GM21526 (cell line): ENCODE measurements around the gene WDR3.

Source experiments
- ATAC-seq: cut with Tn5 transposase; IDR thresholded peaks from one replicate; pipeline ENCODE4 v1.9.1; 2021; ENCODE audit warnings: moderate library complexity; ENCODE audit not compliant: unreplicated experiment, low FRiP score

The WDR3 gene

DNA sequence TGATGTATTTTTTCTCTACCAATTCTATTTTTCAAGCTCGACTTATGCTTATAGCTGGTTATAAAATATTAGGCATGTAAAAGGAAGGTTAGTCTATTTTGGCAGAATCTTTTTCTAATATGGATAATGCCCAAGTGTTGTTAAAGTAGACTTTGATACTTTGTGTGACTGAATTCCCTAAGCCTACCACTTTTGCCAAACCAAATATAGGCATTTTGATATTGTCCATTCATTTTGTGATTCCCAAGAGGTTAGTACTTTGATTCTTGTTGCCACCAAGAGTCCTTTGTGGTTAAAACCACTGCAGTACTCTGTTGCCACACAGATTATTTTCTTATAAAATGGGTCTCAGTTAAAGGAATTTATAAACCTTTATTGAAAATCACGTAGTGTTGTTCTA, 4.2 kb downstream of the WDR3 start:
- no peak for ATAC-seq

DNA sequence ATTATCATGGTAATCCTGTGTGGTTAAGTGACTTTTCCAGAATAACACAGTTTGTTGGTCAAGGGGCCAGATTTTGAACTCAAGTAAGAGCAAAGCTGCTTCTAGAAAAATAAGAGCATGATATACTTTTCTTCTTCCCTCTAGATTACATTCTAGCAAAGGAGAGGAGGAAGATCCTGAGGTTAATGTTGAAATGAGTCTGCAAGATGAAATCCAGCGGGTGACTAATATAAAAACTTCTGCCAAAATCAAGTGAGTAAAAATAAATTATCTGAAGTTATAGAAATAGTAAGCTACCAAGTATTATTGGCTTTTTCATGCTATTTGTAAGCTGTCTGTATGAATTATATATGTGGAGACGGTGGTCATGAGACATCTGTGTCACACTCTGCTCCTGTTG, 12.8 kb downstream of the WDR3 start:
- ATAC-seq = no peak

DNA sequence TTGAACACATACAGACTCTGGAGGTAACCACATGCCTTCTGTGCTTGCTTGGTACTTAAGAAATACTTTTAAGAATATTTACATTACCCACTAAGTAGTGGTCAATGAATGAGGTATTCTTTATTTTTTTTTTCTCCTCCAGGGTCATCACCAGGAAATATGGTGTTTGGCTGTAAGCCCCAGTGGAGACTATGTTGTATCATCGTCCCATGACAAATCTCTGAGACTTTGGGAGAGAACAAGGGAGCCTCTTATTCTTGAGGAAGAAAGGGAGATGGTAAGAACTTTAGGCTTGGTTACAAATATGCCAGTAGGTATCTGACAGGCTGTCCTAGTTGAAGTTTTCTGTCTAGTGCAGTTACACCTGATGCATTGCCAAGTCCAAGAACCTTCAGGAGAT, 22.8 kb downstream of the WDR3 start:
- no peak for ATAC-seq

DNA sequence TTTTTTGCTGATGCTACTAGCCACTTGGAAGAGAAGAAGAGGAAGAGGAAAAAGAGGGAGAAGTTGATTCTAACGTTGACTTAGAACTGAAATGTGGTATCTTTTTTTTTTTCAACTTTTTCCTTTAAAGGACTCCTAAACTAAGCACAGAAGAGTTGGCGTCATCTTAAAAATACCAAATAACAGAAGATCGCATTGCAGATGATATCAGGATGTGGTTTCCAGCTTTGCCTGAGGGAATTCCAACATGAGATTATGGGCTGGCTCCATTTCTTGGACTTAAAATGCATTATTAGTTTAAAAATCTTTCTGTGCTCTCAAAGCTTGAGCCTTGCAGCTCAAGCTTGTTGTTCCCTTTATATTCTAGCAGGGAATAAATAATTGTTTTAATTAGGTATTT, 29.8 kb downstream of the WDR3 start:
- no peak for ATAC-seq

DNA sequence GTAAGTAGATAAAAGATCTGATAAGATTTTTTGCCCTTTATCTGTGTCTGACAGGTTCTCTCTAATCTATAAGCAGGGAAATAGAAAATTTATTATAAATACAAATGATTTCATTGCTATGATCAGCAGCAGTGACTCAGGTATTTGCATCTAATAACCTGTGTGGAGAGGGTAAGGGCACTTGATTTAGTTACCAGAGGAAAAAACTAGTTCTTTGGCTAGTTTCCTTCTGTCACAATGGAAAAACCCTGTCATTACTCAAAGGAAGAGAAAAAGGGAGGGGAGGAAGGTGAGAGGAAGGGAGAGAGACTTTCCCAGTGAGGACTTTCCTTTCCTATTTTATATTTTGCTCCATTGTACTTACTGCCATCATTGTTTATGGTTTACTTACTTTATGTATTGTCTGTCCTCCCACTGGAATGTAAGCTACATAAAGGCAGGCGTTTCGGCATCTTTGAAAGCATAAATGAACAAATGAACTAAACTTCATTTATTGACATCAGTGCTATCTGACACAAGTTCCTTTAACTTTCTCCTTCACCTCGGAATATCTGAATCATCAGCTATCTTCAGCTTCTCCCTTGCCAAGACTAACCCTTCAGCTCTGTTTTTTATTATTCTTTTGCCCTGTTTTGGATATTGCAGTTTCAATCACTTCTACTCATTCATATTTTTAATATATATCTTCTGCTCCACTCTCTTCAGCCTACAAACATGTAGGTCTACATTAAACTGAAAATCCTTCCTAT, 34.9 kb downstream of the WDR3 start:
- ATAC-seq = no peak

DNA sequence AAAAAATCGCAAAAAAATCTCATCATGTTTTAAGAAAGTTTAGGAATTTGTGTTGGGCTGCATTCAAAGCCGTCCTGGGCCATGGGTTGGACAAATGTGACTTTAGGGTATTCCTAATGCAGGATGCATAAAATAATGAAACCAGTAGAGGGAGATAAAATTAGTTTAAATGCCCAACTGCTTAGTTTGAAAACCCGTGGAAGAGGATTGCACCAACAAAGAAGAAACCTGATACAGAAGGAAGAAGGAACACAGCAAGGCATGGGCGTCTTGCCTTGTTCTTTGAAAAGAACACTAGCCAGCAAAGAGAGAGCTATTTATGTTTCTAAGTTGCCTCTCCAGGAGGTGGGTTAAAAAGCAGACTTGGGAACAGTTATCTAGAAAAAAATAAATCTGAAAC, 37.9 kb downstream of the WDR3 start:
- ATAC-seq = no peak

DNA sequence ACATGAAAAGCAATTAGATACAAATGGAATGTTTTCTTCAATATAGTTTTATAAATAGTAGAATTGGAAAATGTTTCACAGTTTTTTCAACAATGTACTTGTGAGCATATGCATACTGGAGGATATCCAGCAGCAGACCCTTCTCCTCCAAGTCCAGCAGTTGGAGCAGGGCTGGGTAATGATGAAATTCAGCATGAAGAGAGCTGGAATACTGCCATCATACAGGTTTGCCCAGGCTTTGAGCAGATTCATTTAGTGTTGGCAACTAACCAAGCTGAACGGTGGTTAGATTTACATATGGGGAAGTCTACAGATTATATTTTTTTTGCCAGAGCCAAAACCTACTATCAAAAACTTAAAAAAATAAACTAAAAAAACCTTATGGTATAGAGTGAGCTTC, 38.3 kb downstream of the WDR3 start:
- no peak for ATAC-seq

DNA sequence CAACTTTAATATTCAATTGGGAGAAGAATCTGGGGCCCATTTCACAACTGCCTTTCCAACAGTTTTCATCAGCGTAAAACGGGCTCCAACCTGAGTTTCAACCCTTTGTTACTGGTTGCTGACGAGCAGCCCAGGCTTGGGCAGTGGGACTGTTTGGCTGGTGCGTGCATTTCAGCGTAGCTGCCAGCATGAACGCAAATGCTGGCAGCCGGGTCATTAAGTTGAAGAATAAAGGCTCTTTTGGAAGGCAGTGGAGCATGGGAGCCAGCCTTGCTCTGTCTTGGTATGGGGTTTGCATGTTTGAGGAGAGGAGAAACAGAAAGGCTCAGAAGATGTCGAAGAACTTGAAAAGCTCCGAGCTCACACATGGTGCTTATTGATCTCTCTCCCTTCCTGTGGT, 40.7 kb downstream of the WDR3 start:
- ATAC-seq = no peak

DNA sequence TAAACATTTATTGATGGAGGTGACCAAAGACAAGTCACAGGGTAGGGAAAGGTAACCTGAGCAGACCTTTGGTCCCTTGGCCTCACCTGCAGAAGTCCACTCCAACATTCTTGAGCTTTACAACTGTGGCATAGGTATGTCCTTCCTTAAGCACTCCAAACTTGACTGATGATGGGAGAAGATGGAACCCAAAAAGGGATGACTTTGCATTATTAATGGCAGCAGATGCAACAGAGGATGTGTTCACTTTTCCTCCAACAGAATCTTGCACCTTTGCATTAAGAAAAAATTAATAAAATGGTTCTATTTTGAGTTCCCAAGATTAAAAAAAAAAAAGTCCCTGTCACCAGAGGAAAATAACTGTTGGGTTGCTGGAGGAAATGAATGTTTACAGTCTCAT, 42.2 kb downstream of the WDR3 start:
- ATAC-seq = no peak

DNA sequence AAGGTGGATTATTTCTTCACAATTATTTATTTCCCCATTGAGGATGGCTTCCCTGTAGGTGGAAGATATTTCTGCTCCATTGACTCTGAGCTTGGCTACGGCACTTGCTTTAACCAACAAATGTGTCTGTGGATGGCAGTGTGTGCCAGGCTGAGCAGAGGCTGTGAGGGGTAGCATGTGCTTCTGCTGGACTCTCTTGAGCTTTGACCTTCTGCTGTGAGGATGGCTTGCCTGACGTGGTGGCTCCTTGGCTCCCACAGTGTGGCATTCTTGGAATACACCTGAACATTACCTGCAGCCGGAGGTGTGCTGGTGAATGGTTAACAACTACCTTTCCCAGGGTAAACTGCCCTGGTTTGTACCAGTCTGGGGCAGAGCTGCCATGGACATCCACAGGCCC, 46.8 kb downstream of the WDR3 start:
- no peak for ATAC-seq

DNA sequence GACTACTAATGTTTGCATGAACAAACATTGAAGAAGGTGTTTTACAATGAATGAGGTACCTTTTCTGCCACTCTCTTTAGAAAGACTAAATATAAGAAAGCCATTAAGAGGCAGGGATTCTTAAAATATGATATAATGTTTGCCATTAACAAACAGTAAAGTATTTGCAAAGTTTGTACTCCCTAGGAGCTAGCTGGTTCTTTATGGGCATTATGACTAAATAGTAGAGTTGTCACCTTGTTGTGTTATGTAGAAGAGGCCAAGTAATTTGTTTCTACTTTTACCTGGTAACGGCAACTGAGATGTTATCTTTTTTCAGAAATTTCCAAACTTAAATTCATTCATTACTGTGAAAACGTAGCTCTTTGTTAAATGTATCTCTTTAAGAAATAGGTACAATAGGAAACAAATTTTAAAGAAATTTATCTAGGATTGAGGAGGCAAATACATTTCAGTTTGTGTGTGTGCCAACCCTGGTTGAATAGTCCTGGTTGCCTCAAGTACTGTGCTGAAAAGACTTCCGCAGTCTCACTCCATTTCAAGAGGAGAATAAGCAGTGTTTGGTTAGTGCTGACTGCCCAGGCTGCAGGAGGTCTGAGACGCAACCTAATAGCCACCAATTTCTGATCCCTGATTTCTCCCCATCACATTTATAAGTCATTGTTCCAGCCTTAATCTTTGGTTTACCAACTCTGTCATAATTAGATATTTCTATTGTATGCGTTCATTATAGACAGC, 52.1 kb downstream of the WDR3 start:
- ATAC-seq = no peak

DNA sequence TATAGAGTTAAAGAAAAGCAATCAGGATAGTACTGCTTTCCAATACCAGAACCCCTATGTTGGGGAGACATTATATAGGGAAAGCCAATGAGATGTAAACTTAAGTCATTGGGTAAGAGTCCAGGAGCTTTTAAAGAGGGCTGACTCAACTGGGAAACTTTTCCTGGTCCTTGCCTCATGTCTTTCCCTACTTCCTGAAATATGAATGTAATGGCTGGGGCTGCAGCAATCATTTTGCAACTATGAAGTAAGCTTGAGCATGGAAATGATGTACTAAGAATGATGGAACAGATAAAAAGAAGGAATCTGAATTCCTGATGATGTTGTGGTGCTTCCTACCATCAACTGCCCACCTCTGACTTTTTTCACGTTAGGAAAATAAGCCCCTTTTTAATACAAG, 55.7 kb downstream of the WDR3 start:
- no peak for ATAC-seq

DNA sequence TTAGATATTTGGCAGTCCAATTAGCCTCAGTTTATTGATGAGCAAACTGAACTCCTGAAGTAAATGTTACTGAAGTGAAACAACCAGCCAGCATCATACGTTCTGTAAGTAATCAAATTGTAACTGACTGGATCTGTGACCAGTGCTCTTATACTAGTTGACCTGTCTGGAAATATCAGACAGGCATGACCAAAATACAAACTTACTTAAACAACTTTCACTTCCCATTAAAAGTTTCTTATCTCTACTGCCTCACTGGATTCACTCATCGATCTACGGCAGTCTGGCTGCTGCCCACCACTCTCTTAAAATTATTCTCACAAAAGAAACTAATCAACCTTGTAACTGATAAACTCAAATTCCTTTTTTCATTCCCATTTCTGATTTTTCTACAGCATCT, 56.4 kb downstream of the WDR3 start:
- no peak for ATAC-seq

DNA sequence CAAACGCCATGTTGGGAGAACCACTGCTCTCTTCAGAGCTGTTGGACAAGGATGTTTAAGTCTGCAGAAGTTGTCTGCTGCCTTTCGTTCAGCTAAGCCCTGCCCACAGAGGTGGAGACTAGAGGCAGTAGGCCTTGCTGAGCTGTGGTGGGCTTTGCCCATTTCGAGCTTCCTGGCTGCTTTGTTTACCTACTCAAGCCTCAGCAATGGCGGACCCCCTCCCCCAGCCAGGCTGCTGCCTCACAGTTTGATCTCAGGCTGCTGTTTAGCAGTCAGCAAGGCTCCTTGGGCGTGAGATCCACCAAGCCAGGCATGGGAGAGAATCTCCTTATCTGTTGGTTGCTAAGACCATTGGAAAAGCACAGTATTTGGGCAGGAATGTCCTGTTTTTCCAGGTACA, 74.8 kb downstream of the WDR3 start:
- no peak for ATAC-seq

DNA sequence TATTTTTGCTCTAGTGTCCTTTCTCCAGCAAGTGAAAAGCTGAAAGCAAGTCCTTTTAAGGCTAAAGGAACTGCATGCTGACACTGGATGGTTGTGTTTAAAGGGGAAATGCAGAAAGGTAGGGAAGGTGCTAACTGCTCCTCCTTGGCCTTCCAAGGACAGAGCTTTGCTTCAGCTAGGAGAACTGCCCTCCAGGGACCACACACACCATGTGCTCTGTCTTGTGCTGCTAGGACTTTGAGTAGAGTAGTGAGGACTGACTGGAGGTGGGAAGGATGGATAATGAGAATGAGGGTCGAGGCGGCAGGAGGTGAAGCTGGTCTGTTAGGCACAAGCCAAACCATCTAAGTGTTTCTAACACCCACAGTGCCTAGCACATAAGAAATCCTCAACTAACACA, 77.9 kb downstream of the WDR3 start:
- no peak for ATAC-seq

DNA sequence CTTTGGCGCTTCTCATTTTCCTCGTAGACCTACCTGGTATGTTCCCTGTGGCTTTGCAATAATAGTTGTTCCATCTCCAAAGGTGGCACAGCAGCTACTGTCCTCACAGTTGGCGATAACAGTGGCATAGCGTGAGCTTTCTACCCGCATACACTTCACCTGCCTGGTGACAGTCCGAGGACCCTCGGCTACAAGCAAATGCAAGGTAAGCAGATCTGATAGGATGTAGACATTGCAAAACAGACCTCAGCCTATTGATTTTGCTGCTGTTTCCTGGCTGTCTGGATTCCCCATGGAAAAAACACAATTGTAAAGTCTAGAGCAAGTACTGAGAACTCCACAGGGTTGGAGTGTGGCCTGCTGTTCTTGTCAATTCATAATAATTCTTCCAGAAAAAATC, 78.5 kb downstream of the WDR3 start:
- no peak for ATAC-seq

DNA sequence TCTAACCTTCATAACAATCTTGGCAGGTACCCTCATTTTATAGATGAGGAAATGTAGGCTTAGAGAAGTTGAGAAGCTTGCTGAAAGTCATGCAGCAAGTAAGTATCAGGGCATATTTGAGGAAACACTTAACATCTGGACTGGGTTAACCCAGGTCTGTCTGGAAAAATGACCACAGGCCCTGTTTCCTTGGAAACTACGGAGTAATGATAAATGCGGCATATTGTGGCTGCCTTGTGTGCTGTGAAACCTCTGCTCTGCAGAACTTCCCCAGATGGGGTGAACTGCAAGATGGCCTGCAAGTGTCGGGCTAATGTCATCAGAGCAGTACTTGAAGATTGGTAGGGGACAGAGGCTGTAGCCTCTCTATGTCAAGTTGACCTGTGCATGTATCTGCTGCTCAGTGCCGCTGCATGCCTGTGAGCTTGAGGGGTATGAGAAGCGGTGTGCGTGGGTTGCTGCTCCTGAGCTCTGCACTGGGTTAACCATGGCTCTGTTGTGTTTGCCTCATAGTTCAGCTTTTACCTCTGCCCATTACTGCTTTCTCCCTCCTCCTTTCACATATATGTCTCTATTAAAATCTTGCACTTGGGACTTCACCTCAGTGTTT, 83.1 kb downstream of the WDR3 start:
- ATAC-seq = no peak

DNA sequence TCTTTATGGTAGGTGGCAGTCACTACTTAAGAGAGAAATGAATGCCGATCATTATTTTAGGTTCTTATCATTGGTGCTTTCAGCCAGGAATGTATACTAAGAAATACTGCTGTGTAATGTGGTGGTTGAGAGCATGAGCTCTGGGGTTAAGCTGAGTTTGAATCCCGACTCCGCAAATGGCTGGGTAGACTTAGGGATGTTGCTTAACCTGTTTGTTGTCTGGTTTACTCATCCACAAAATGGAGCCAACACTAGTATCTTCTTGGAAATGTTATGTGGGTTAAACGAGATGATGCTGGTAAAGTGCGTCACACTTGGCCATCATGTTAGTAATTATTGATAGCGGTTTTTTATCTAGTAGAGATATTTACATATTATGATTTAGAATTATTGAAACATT, 83.8 kb downstream of the WDR3 start:
- no peak for ATAC-seq

DNA sequence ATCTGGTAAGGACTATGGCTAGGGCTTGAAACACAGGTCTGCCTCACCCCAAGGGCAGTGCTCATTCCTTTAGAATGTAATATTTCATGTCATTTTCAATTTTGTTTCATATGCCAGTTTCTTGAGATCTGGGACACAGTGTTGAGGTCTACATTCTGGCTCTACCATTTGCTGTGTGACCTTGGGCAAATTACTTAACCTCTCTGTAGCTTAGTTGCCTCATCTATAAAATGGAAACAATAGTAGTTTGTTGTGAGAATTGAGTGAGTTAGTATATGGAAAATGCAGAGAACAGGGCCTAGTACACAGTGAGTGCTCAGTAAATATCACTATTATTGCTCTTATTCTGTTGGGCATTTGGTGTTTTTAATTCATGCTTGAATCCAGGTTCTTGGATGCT, 84.4 kb downstream of the WDR3 start:
- ATAC-seq = no peak
